Neural crest cell (in vitro differentiated cells): ENCODE measurements around the gene ATG12. TPM values are rescaled to one million over a fixed set of nuclear protein-coding genes. Genes with fewer than 3 reads are reported as not detected.
"Not testable (repeated sequence)": the region's sequence is repeated elsewhere in the genome, so short reads cannot be mapped to it uniquely, and the experiment has no call there.

Experiments
- DNase-seq: peaks from one replicate; pipeline ENCODE4 v3.0.0; 2021; ENCODE audit warnings: low read depth, mixed read lengths, low spot score
- H3K27ac Mint-ChIP-seq: one replicate; pipeline ENCODE4 v1.8.0; 2021; ENCODE audit warnings: mild to moderate bottlenecking, mixed read lengths; ENCODE audit not compliant: unreplicated experiment
- H3K27me3 Mint-ChIP-seq: 2 replicates; pipeline ENCODE4 v1.8.0; 2021; ENCODE audit warnings: low read depth, mild to moderate bottlenecking, mixed read lengths
- H3K36me3 Mint-ChIP-seq: 2 replicates; pipeline ENCODE4 v1.8.0; 2021; ENCODE audit warnings: low read depth, mild to moderate bottlenecking, mixed read lengths
- H3K4me1 Mint-ChIP-seq: 2 replicates; pipeline ENCODE4 v1.8.0; 2021; ENCODE audit warnings: mixed read lengths
- H3K4me3 Mint-ChIP-seq: one replicate; pipeline ENCODE4 v1.8.0; 2021; ENCODE audit warnings: mild to moderate bottlenecking, mixed read lengths
- H3K9me3 Mint-ChIP-seq: 2 replicates; pipeline ENCODE4 v1.8.0; 2021; ENCODE audit warnings: mixed read lengths
- CTCF ChIP-seq: fragments of 200-600 bp; sonication (generic); conservative IDR thresholded peaks from 2 replicates; pipeline ENCODE4 v1.5.0; 2021; ENCODE audit warnings: antibody characterized with exemption, mild to moderate bottlenecking
- total RNA-seq: library from RNA; stranded (reverse); gene quantifications from 2 replicates; pipeline ENCODE4 v1.2.1, GENCODE V29; 2021

ATG12 gene
- total RNA-seq, 1 donor from 2014 or later: 56.3 TPM

GRCh38 chr5:115811406-115811805, 30.0 kb downstream of the ATG12 start:
- DNase-seq: no peak
- no peaks in the 10 kb centered on the region for H3K9me3 Mint-ChIP-seq
- TF ChIP-seq CTCF: no peak
- peaks cover 21% of the 10 kb centered on the region for H3K4me1 Mint-ChIP-seq
- H3K27me3 Mint-ChIP-seq: peaks cover 14% of the 10 kb centered on the region
- peaks cover 20% of the 10 kb centered on the region for H3K36me3 Mint-ChIP-seq
- H3K27ac Mint-ChIP-seq: no peak overlapping the region
- H3K4me3 Mint-ChIP-seq: no peak overlapping the region

GRCh38 chr5:115810761-115811160, 30.6 kb downstream of the ATG12 start:
- peaks cover 23% of the 10 kb centered on the region for H3K36me3 Mint-ChIP-seq
- H3K27me3 Mint-ChIP-seq: peaks cover 14% of the 10 kb centered on the region
- peaks cover 21% of the 10 kb centered on the region for H3K4me1 Mint-ChIP-seq
- H3K27ac Mint-ChIP-seq: no peak overlapping the region
- TF ChIP-seq CTCF: no peak
- H3K9me3 Mint-ChIP-seq: no peaks in the 10 kb centered on the region
- no peak for DNase-seq
- H3K4me3 Mint-ChIP-seq: no peak overlapping the region

GRCh38 chr5:115809946-115810345, 31.4 kb downstream of the ATG12 start:
- H3K27ac Mint-ChIP-seq: no peak overlapping the region
- peaks cover 6% of the 10 kb centered on the region for H3K27me3 Mint-ChIP-seq
- H3K4me1 Mint-ChIP-seq: peaks cover 15% of the 10 kb centered on the region
- DNase-seq: no peak
- H3K4me3 Mint-ChIP-seq: no peak overlapping the region
- no peak for TF ChIP-seq CTCF
- peaks cover 27% of the 10 kb centered on the region for H3K36me3 Mint-ChIP-seq
- no peaks in the 10 kb centered on the region for H3K9me3 Mint-ChIP-seq

GRCh38 chr5:115808066-115808465, 33.3 kb downstream of the ATG12 start:
- H3K4me3 Mint-ChIP-seq, DNase-seq, H3K4me1 Mint-ChIP-seq, H3K9me3 Mint-ChIP-seq, H3K27ac Mint-ChIP-seq, H3K27me3 Mint-ChIP-seq: not testable (repeated sequence)
- H3K36me3 Mint-ChIP-seq: peaks cover 28% of the 10 kb centered on the region

GRCh38 chr5:115807654-115808052, 33.7 kb downstream of the ATG12 start:
- DNase-seq: no peak
- TF ChIP-seq CTCF: no peak
- Mint-ChIP-seq H3K4me1 (no peaks in the 10 kb centered on the region), H3K4me3 (no peak overlapping the region), H3K9me3 (no peaks in the 10 kb centered on the region), H3K27me3 (no peaks in the 10 kb centered on the region), H3K36me3 (peaks cover 28% of the 10 kb centered on the region), H3K27ac (no peak overlapping the region)

- H3K9me3 Mint-ChIP-seq: no peaks in the 10 kb centered on the region
- no peaks in the 10 kb centered on the region for H3K4me1 Mint-ChIP-seq
- H3K4me3 Mint-ChIP-seq: no peak overlapping the region
- no peaks in the 10 kb centered on the region for H3K27me3 Mint-ChIP-seq
- no peak for TF ChIP-seq CTCF
- peaks cover 28% of the 10 kb centered on the region for H3K36me3 Mint-ChIP-seq
- no peak overlapping the region for H3K27ac Mint-ChIP-seq
- no peak for DNase-seq
These were observed 34.2 kb downstream of the ATG12 start for GRCh38 chr5:115806986-115807653.
